H4 (cell line): ENCODE results near the gene RAB39A. TPM values are rescaled to one million over a fixed set of nuclear protein-coding genes. Genes with fewer than 3 reads are reported as not detected.

Source experiments
- total RNA-seq: library from RNA; depleted of rRNA; stranded (reverse); fragments of >200 nt; shearing (Covaris generic); gene quantifications from 2 replicates; pipeline ENCODE4 v1.2.3, GENCODE V29; 2014; rRNA removed

The RAB39A gene
- total RNA-seq, 1 experiment from 2014 or later: 1.4 TPM

Other genes with a start within 250 kb of the RAB39A start
- 1.9 TPM in 1 of 2 replicates, not detected in the other for gene SLN, start 216.4 kb upstream of the RAB39A start, total RNA-seq
- gene SLC35F2, start 69.7 kb upstream of the RAB39A start, total RNA-seq: 32.3 and 33.1 TPM in 2 replicates
- 18.4 and 19.1 TPM in 2 replicates for gene CUL5, start 80.5 kb downstream of the RAB39A start, total RNA-seq
- gene ACAT1, start 193.1 kb downstream of the RAB39A start, total RNA-seq: 138 and 203 TPM in 2 replicates